Activated CD4-positive, alpha-beta memory T cell treated with anti-CD3 and anti-CD28 coated beads for 36 hours (primary cell): ENCODE data around the gene DHX35. TPM values are rescaled to one million over a fixed set of nuclear protein-coding genes. Genes with fewer than 3 reads are reported as not detected.

ENCODE experiments used
- CTCF ChIA-PET: fragments of 350-600 bp; sonication (Branson Sonifier 250); formaldehyde crosslinking; loops from one replicate; lab custom pipeline; 2021; ENCODE audit warnings: antibody characterized with exemption, inconsistent platforms; lab: Charles Lee
- POLR2A ChIA-PET: fragments of 350-600 bp; sonication (Branson Sonifier 250); formaldehyde crosslinking; loops from one replicate; lab custom pipeline; 2021; ENCODE audit warnings: antibody characterized with exemption; lab: Charles Lee
- DNase-seq: peaks from one replicate; pipeline ENCODE4 v3.0.0-alpha.2; 2020
- H3K27ac Mint-ChIP-seq: one replicate; pipeline ENCODE4 v1.8.0; 2021; ENCODE audit warnings: mixed read lengths
- H3K27me3 Mint-ChIP-seq: one replicate; pipeline ENCODE4 v1.8.0; 2021; ENCODE audit warnings: mixed read lengths
- H3K36me3 Mint-ChIP-seq: one replicate; pipeline ENCODE4 v1.8.0; 2021; ENCODE audit warnings: mixed read lengths
- H3K4me1 Mint-ChIP-seq: one replicate; pipeline ENCODE4 v1.8.0; 2021; ENCODE audit warnings: low read depth, mixed read lengths
- H3K4me3 Mint-ChIP-seq: one replicate; pipeline ENCODE4 v1.8.0; 2021; ENCODE audit warnings: mild to moderate bottlenecking, mixed read lengths
- H3K9me3 Mint-ChIP-seq: one replicate; pipeline ENCODE4 v1.8.0; 2021; ENCODE audit warnings: mixed read lengths
- intact Hi-C: fragments of 100-400 bp; cut with micrococcal nuclease; formaldehyde crosslinking; loops from one replicate; pipeline ENCODE4 v1.15.1; 2023
- total RNA-seq, 2 experiments: library from RNA; stranded (reverse); gene quantifications; one replicate each; pipeline ENCODE4 v1.2.3, GENCODE V29; 2021

The DHX35 gene
- total RNA-seq, 2 experiments from 2014 or later, result 7.7 to 8.3 TPM

GRCh38 chr20:38927902-38928578, 34.1 kb upstream of the DHX35 start:
- Mint-ChIP-seq H3K9me3 (no peaks in the 10 kb centered on the region), H3K4me3 (peak overlapping the region; percentile 81), H3K4me1 (peaks cover 26% of the 10 kb centered on the region), H3K27me3 (no peaks in the 10 kb centered on the region), H3K36me3 (peaks cover 13% of the 10 kb centered on the region), H3K27ac (no peak overlapping the region)
- ChIA-PET CTCF (interaction anchor here (1.1 to 9.8 kb wide), 2 partner anchors 34 to 121 kb away, joined by 6 to 132 read pairs; partner anchors contain the start of gene DHX35), POLR2A (interaction anchor here (1.0 to 1.6 kb wide), 2 partner anchors 94 to 113 kb away, joined by 3 read pairs; no protein-coding TSS in a partner anchor)
- no peak for DNase-seq
- intact Hi-C loops, result loop anchor here (5.0 kb wide), 1 partner anchor 281 kb away; no protein-coding TSS in a partner anchor

- Mint-ChIP-seq H3K27ac (no peak overlapping the region), H3K9me3 (no peaks in the 10 kb centered on the region), H3K4me1 (peaks cover 26% of the 10 kb centered on the region), H3K4me3 (no peak overlapping the region), H3K27me3 (no peaks in the 10 kb centered on the region), H3K36me3 (peaks cover 11% of the 10 kb centered on the region)
- intact Hi-C loops, result no loop called here
- ChIA-PET POLR2A (no interaction called here), CTCF (interaction anchor here (0.9 to 9.8 kb wide), 3 partner anchors 32 to 151 kb away, joined by 3 to 132 read pairs (median 4); partner anchors contain the start of gene DHX35)
- no peak for DNase-seq
These were observed 31.9 kb upstream of the DHX35 start for GRCh38 chr20:38930242-38930569.

- no peak overlapping the region for H3K27ac Mint-ChIP-seq
- H3K9me3 Mint-ChIP-seq, result no peaks in the 10 kb centered on the region
- no peak overlapping the region for H3K4me3 Mint-ChIP-seq
- POLR2A ChIA-PET, result no interaction called here
- intact Hi-C loops, result no loop called here
- peaks cover 22% of the 10 kb centered on the region for H3K4me1 Mint-ChIP-seq
- DNase-seq, result no peak
- peaks cover 11% of the 10 kb centered on the region for H3K36me3 Mint-ChIP-seq
- CTCF ChIA-PET, result interaction anchor here (0.5 kb wide), 1 partner anchor 54 kb away, joined by 4 read pairs; no protein-coding TSS in a partner anchor
- no peaks in the 10 kb centered on the region for H3K27me3 Mint-ChIP-seq
These were observed 30.2 kb upstream of the DHX35 start for GRCh38 chr20:38931984-38932383.

GRCh38 chr20:38932457-38933120, 29.6 kb upstream of the DHX35 start:
- intact Hi-C loops, result no loop called here
- Mint-ChIP-seq H3K9me3 (no peaks in the 10 kb centered on the region), H3K27me3 (no peaks in the 10 kb centered on the region), H3K4me1 (peaks cover 20% of the 10 kb centered on the region), H3K36me3 (peaks cover 11% of the 10 kb centered on the region), H3K27ac (no peak overlapping the region), H3K4me3 (no peak overlapping the region)
- POLR2A ChIA-PET, result no interaction called here
- DNase-seq, result no peak
- CTCF ChIA-PET, result interaction anchor here (0.5 to 1.1 kb wide), 2 partner anchors 53 to 117 kb away, joined by 3 to 4 read pairs; no protein-coding TSS in a partner anchor

GRCh38 chr20:38934530-38934929, 27.6 kb upstream of the DHX35 start:
- Mint-ChIP-seq H3K4me1 (peaks cover 5% of the 10 kb centered on the region), H3K27ac (no peak overlapping the region), H3K27me3 (no peaks in the 10 kb centered on the region), H3K9me3 (no peaks in the 10 kb centered on the region), H3K4me3 (no peak overlapping the region), H3K36me3 (peaks cover 4% of the 10 kb centered on the region)
- intact Hi-C loops, result no loop called here
- no peak for DNase-seq
- ChIA-PET POLR2A (no interaction called here), CTCF (no interaction called here)

GRCh38 chr20:38935285-38935684, 26.9 kb upstream of the DHX35 start:
- no peak for DNase-seq
- Mint-ChIP-seq H3K4me3 (no peak overlapping the region), H3K9me3 (no peaks in the 10 kb centered on the region), H3K4me1 (no peaks in the 10 kb centered on the region), H3K36me3 (peaks cover 3% of the 10 kb centered on the region), H3K27me3 (no peaks in the 10 kb centered on the region), H3K27ac (no peak overlapping the region)
- CTCF ChIA-PET, result interaction anchor here (1.5 kb wide), 1 partner anchor 9 kb away, joined by 5 read pairs; the partner anchor contains the start of gene FAM83D
- intact Hi-C loops, result no loop called here
- POLR2A ChIA-PET, result no interaction called here

- Mint-ChIP-seq H3K9me3 (no peaks in the 10 kb centered on the region), H3K36me3 (peaks cover under 1% of the 10 kb centered on the region), H3K4me3 (no peak overlapping the region), H3K27me3 (no peaks in the 10 kb centered on the region), H3K4me1 (no peaks in the 10 kb centered on the region), H3K27ac (no peak overlapping the region)
- no peak for DNase-seq
- ChIA-PET CTCF (interaction anchor here (1.5 kb wide), 1 partner anchor 10 kb away, joined by 5 read pairs; the partner anchor contains the start of gene FAM83D), POLR2A (no interaction called here)
- intact Hi-C loops, result no loop called here
These were observed 26.2 kb upstream of the DHX35 start for GRCh38 chr20:38935967-38936407.

GRCh38 chr20:38937000-38937399, 25.1 kb upstream of the DHX35 start:
- peaks cover 1% of the 10 kb centered on the region for H3K36me3 Mint-ChIP-seq
- DNase-seq, result no peak
- CTCF ChIA-PET, result interaction anchor here (0.7 to 1.5 kb wide), 2 partner anchors 9 to 11 kb away, joined by 3 to 5 read pairs; partner anchors contain the start of gene FAM83D
- POLR2A ChIA-PET, result no interaction called here
- H3K27me3 Mint-ChIP-seq, result no peaks in the 10 kb centered on the region
- no peak overlapping the region for H3K27ac Mint-ChIP-seq
- no peak overlapping the region for H3K4me3 Mint-ChIP-seq
- no peaks in the 10 kb centered on the region for H3K9me3 Mint-ChIP-seq
- intact Hi-C loops, result no loop called here
- no peaks in the 10 kb centered on the region for H3K4me1 Mint-ChIP-seq

- H3K4me1 Mint-ChIP-seq, result no peaks in the 10 kb centered on the region
- intact Hi-C loops, result no loop called here
- H3K27me3 Mint-ChIP-seq, result no peaks in the 10 kb centered on the region
- DNase-seq, result no peak
- no peaks in the 10 kb centered on the region for H3K9me3 Mint-ChIP-seq
- ChIA-PET CTCF (no interaction called here), POLR2A (no interaction called here)
- H3K36me3 Mint-ChIP-seq, result peaks cover 8% of the 10 kb centered on the region
- H3K4me3 Mint-ChIP-seq, result no peak overlapping the region
- no peak overlapping the region for H3K27ac Mint-ChIP-seq
These were observed 24.1 kb upstream of the DHX35 start for GRCh38 chr20:38937978-38938473.

- POLR2A ChIA-PET, result no interaction called here
- H3K27ac Mint-ChIP-seq, result no peak overlapping the region
- no peak overlapping the region for H3K4me3 Mint-ChIP-seq
- intact Hi-C loops, result no loop called here
- H3K4me1 Mint-ChIP-seq, result no peaks in the 10 kb centered on the region
- DNase-seq, result no peak
- H3K9me3 Mint-ChIP-seq, result no peaks in the 10 kb centered on the region
- H3K36me3 Mint-ChIP-seq, result peaks cover 8% of the 10 kb centered on the region
- H3K27me3 Mint-ChIP-seq, result no peaks in the 10 kb centered on the region
- CTCF ChIA-PET, result no interaction called here
These were observed 22.5 kb upstream of the DHX35 start for GRCh38 chr20:38939686-38940085.

GRCh38 chr20:38940644-38941043, 21.5 kb upstream of the DHX35 start:
- intact Hi-C loops, result no loop called here

GRCh38 chr20:38941726-38942389, 20.3 kb upstream of the DHX35 start:
- no peak overlapping the region for H3K4me3 Mint-ChIP-seq
- no peak for DNase-seq
- ChIA-PET CTCF (no interaction called here), POLR2A (no interaction called here)
- peaks cover 11% of the 10 kb centered on the region for H3K36me3 Mint-ChIP-seq
- intact Hi-C loops, result no loop called here
- H3K4me1 Mint-ChIP-seq, result no peaks in the 10 kb centered on the region
- no peaks in the 10 kb centered on the region for H3K9me3 Mint-ChIP-seq
- H3K27ac Mint-ChIP-seq, result no peak overlapping the region
- no peaks in the 10 kb centered on the region for H3K27me3 Mint-ChIP-seq

More at GRCh38 chr20:38940644-38941043, 21.5 kb upstream of the DHX35 start:
- CTCF ChIA-PET, result no interaction called here
- Mint-ChIP-seq H3K27me3 (no peaks in the 10 kb centered on the region), H3K36me3 (peaks cover 11% of the 10 kb centered on the region), H3K9me3 (no peaks in the 10 kb centered on the region), H3K4me3 (no peak overlapping the region), H3K27ac (no peak overlapping the region), H3K4me1 (no peaks in the 10 kb centered on the region)
- no peak for DNase-seq
- POLR2A ChIA-PET, result no interaction called here
